Endodermal cell (in vitro differentiated cells): Measurements from ENCODE around the gene UGT3A1. TPM values are rescaled to one million over a fixed set of nuclear protein-coding genes. Genes with fewer than 3 reads are reported as not detected.
"Not testable (repeated sequence)": the region's sequence is repeated elsewhere in the genome, so short reads cannot be mapped to it uniquely, and the experiment has no call there.

Experiments
- DNase-seq: peaks from one replicate; pipeline ENCODE4 v3.0.0-alpha.2; 2017
- H3K27ac ChIP-seq: 2 replicates; pipeline ENCODE4 v1.5.1; 2013; ENCODE audit warnings: mild to moderate bottlenecking, low read depth, low read length, moderate library complexity
- H3K27me3 ChIP-seq: 2 replicates; pipeline ENCODE4 v1.6.1; 2013; ENCODE audit warnings: mild to moderate bottlenecking, low read length, moderate library complexity; ENCODE audit not compliant: insufficient read depth, control insufficient read depth, poor library complexity, severe bottlenecking
- H3K36me3 ChIP-seq: 2 replicates; pipeline ENCODE4 v1.7.0; 2013; ENCODE audit warnings: mild to moderate bottlenecking, low read length, moderate library complexity; ENCODE audit not compliant: control insufficient read depth, insufficient read depth
- H3K4me1 ChIP-seq: one replicate; pipeline ENCODE4 v1.7.0; 2013; ENCODE audit warnings: low read length; ENCODE audit not compliant: control insufficient read depth, insufficient read depth
- H3K4me3 ChIP-seq: 2 replicates; pipeline ENCODE4 v1.5.1; 2013; ENCODE audit warnings: mild to moderate bottlenecking, low read length, moderate library complexity
- H3K9ac ChIP-seq: 2 replicates; pipeline ENCODE4 v1.6.1; 2013; ENCODE audit warnings: mild to moderate bottlenecking, low read length, moderate library complexity; ENCODE audit not compliant: poor library complexity, severe bottlenecking; ENCODE audit errors: extremely low read depth
- H3K9me3 ChIP-seq: 2 replicates; pipeline ENCODE4 v1.6.1; 2013; ENCODE audit warnings: mild to moderate bottlenecking, low read length, moderate library complexity; ENCODE audit not compliant: control insufficient read depth
- H3K27ac Mint-ChIP-seq: 2 replicates; pipeline ENCODE4 v1.8.0; 2020; ENCODE audit warnings: mixed read lengths
- H3K27me3 Mint-ChIP-seq: 2 replicates; pipeline ENCODE4 v1.8.0; 2021; ENCODE audit warnings: mild to moderate bottlenecking, mixed read lengths; ENCODE audit not compliant: insufficient read depth
- H3K36me3 Mint-ChIP-seq: 2 replicates; pipeline ENCODE4 v1.8.0; 2020; ENCODE audit warnings: low read depth, mixed read lengths
- H3K4me1 Mint-ChIP-seq: 2 replicates; pipeline ENCODE4 v1.8.0; 2020; ENCODE audit warnings: mixed read lengths
- H3K4me3 Mint-ChIP-seq: 2 replicates; pipeline ENCODE4 v1.8.0; 2020; ENCODE audit warnings: mild to moderate bottlenecking, moderate library complexity, mixed read lengths
- H3K9me3 Mint-ChIP-seq: 2 replicates; pipeline ENCODE4 v1.8.0; 2020; ENCODE audit warnings: mild to moderate bottlenecking, mixed read lengths
- WGBS, 2 experiments: methylation state at CpG; one replicate each; pipeline versions ENCODE4 v1.1.5 to v1.1.7; 2013; ENCODE audit warnings: missing lambda C conversion rate in 2 of 2, mixed read lengths in 1 of 2; ENCODE audit not compliant: insufficient coverage in 1 of 2, insufficient read length in 1 of 2; 5-methylcytosine and 5-hydroxymethylcytosine counted together
- long read RNA-seq, 4 experiments: library from polyadenylated mRNA in 2 of 4; library from RNA in 1 of 4; library from capped mRNA in 1 of 4; stranded (forward) in 3 of 4; unstranded in 1 of 4; transcript quantifications; one replicate each; pipeline ENCODE4 v2.0.0, GENCODE V29; 2020 to 2021; ENCODE audit warnings: inconsistent platforms in 1 of 4
- polyA plus RNA-seq, 2 experiments: library from polyadenylated mRNA; stranded (reverse); fragments of 50-300 nt; gene quantifications; one replicate each; pipeline ENCODE4 v1.2.3, GENCODE V29; 2013
- total RNA-seq, 2 donors: library from RNA; stranded (reverse); fragmentation: NEBNext Ultra II Directional in 1 of 2; extraction: Animal tissue kit (Norgen Biotek cat#: 25700) in 1 of 2; gene quantifications; 2 replicates in 1 of 2; 3 replicates in 1 of 2; pipeline ENCODE4 v1.2.1, GENCODE V29; 2021
- TF ChIP-seq, protein P1 (sequence below): fragments of 200-600 bp; sonication (generic); conservative IDR thresholded peaks from 2 replicates; pipeline ENCODE4 v1.5.0; 2021; ENCODE audit warnings: antibody characterized with exemption, mild to moderate bottlenecking

UGT3A1 gene, protein sequence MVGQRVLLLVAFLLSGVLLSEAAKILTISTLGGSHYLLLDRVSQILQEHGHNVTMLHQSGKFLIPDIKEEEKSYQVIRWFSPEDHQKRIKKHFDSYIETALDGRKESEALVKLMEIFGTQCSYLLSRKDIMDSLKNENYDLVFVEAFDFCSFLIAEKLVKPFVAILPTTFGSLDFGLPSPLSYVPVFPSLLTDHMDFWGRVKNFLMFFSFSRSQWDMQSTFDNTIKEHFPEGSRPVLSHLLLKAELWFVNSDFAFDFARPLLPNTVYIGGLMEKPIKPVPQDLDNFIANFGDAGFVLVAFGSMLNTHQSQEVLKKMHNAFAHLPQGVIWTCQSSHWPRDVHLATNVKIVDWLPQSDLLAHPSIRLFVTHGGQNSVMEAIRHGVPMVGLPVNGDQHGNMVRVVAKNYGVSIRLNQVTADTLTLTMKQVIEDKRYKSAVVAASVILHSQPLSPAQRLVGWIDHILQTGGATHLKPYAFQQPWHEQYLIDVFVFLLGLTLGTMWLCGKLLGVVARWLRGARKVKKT
- total RNA-seq, result 10 to 100 TPM in 1 of 2 donors, 1 to 10 TPM in 1; 4.7 to 10.6 TPM
- 1.6 TPM for polyA plus RNA-seq (2013, experiment 1 of 2)
- polyA plus RNA-seq (2013, experiment 2 of 2), result 2.3 TPM
- long read RNA-seq, experiment 1, full-length matches to known transcripts, result 1 of 8 reads
- long read RNA-seq, experiment 1, partial matches to known transcripts, result 3 of 8 reads
- long read RNA-seq, experiment 1, other reads (novel, unspliced or antisense), result 4 of 8 reads
- long read RNA-seq, experiment 2, full-length matches to known transcripts, result 17 of 40 reads
- long read RNA-seq, experiment 2, partial matches to known transcripts, result 6 of 40 reads
- long read RNA-seq, experiment 2, other reads (novel, unspliced or antisense), result 17 of 40 reads
- long read RNA-seq, experiment 3, full-length matches to known transcripts, result 16 of 19 reads
- long read RNA-seq, experiment 3, partial matches to known transcripts, result 0 of 19 reads
- long read RNA-seq, experiment 3, other reads (novel, unspliced or antisense), result 3 of 19 reads
- long read RNA-seq, experiment 4, full-length matches to known transcripts, result 1 of 9 reads
- long read RNA-seq, experiment 4, partial matches to known transcripts, result 8 of 9 reads
- long read RNA-seq, experiment 4, other reads (novel, unspliced or antisense), result 0 of 9 reads

DNA sequence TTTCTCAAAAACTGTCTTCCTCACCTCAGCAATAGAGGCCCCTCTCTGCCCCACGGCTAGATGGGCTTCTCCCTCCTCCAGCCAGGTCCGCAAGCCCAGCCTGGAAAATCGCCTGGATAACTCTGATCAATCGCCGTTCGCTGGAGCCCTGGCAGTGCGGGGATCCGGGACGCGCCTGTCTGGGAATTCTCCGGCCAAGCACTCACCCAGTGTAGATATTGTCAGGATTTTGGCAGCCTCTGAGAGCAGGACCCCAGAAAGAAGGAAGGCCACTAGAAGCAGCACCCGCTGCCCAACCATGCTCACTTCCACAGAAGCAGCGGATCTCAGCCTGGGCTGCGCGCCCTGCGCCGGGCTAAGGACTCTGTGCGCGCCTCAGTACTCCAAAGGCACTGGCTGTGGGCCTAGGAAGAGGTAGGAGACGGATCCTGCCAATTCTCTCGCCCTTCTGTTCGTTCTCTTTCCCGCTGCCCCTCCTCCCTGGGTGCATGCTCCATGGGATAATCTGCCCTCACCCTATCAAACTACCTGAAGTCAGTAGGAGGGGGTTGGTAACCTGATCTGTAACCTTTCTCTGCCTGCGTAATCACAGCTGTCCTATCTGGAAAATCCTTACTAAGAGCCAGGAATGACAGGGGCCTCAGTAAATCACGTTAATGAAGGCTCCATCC, at the start of gene UGT3A1:
TSS of gene UGT3A1 (minus strand) at position 450 of the 671 bp plus-strand sequence. CDS start at position 300, 150 bp downstream.
- H3K4me1 ChIP-seq, result no peaks in the 10 kb centered on the region
- H3K9me3 ChIP-seq, result no peaks in the 10 kb centered on the region
- H3K27ac ChIP-seq, result no peak within 1 kb of the TSS
- peak within 1 kb of the TSS; percentile 66 for H3K9ac ChIP-seq
- peak; percentile 94 for DNase-seq
- Mint-ChIP-seq H3K9me3 (no peaks in the 10 kb centered on the region), H3K36me3 (no peaks in the 10 kb centered on the region), H3K27ac (peak within 1 kb of the TSS; percentile 82), H3K4me1 (peaks cover 11% of the 10 kb centered on the region), H3K27me3 (peaks cover 47% of the 10 kb centered on the region), H3K4me3 (peak within 1 kb of the TSS; percentile 71)
- TF ChIP-seq, protein P1, sequence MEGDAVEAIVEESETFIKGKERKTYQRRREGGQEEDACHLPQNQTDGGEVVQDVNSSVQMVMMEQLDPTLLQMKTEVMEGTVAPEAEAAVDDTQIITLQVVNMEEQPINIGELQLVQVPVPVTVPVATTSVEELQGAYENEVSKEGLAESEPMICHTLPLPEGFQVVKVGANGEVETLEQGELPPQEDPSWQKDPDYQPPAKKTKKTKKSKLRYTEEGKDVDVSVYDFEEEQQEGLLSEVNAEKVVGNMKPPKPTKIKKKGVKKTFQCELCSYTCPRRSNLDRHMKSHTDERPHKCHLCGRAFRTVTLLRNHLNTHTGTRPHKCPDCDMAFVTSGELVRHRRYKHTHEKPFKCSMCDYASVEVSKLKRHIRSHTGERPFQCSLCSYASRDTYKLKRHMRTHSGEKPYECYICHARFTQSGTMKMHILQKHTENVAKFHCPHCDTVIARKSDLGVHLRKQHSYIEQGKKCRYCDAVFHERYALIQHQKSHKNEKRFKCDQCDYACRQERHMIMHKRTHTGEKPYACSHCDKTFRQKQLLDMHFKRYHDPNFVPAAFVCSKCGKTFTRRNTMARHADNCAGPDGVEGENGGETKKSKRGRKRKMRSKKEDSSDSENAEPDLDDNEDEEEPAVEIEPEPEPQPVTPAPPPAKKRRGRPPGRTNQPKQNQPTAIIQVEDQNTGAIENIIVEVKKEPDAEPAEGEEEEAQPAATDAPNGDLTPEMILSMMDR, result no peak
- peak within 1 kb of the TSS; percentile 84 for H3K4me3 ChIP-seq
- WGBS, 2 experiments, result 6 to 16% methylated on average over 3 to 25 of the region's 25 CpGs
- peaks cover 17% of the 10 kb centered on the region for H3K27me3 ChIP-seq
- H3K36me3 ChIP-seq, result no peaks in the 10 kb centered on the region

DNA sequence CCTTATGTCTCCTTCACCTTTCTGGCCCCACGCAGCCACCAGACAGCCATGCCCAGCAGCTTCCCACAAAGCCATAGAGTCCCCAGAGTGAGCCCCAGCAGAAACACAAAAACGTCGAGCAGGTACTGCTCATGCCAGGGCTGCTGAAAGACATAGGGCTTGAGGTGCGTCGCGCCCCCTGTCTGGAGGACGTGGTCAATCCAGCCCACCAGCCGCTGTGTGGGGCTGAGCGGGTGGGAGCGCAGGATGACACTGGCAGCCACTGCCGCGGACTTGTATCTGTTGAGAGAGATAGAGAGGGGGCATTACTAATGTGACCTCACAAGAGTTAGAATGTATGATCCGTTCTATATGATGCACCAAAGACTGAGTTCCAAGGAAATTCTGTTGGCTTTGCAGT, 44.5 kb upstream of the UGT3A1 start:
- Mint-ChIP-seq H3K4me1 (peaks cover 24% of the 10 kb centered on the region), H3K36me3 (no peaks in the 10 kb centered on the region), H3K9me3 (no peaks in the 10 kb centered on the region), H3K4me3 (no peak overlapping the region), H3K27me3 (peaks cover 2% of the 10 kb centered on the region), H3K27ac (no peak overlapping the region)
- Histone ChIP-seq H3K9me3 (no peaks in the 10 kb centered on the region), H3K36me3 (no peaks in the 10 kb centered on the region), H3K27me3 (no peaks in the 10 kb centered on the region), H3K9ac (no peak overlapping the region), H3K4me3 (no peak overlapping the region), H3K4me1 (peaks cover 6% of the 10 kb centered on the region), H3K27ac (no peak overlapping the region)
- TF ChIP-seq, protein P1, result peak; percentile 11
- WGBS, 2 experiments, result 92 to 95% methylated on average over 11 to 13 of the region's 13 CpGs
- DNase-seq, result no peak

DNA sequence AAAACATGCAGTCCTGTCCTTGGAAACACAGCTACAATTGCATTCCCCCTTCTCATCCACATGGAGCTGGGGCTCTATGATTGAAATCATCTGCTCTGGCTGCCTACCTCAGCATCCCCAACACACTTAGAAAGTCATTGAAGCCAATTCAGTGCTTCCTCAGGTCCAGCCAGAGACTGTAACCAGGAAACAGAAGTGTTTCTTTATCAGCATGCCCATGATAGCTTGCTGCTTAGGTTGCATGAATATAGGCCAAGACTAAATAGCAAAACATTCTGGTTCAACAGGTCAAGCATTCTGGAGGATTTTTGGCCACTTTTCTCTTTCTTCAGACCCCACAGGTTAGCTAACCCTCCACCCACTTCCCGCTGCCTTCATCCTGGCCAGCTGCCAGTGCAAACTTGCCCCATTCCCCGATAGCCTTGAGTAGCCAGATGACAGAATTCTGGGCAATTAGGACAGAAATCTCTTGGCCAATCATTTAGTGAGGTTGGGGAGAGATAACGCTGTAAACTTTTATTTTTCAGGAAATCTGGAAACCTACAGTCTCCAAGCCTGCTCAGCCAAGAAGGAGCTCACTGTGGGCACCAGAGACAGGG, 43.4 kb upstream of the UGT3A1 start:
- H3K4me3 ChIP-seq, H3K9me3 Mint-ChIP-seq, H3K4me1 ChIP-seq, H3K36me3 Mint-ChIP-seq, H3K27me3 Mint-ChIP-seq, H3K9ac ChIP-seq, H3K9me3 ChIP-seq, DNase-seq, H3K4me3 Mint-ChIP-seq, H3K27me3 ChIP-seq, H3K27ac Mint-ChIP-seq, H3K36me3 ChIP-seq, H3K27ac ChIP-seq: not testable (repeated sequence)
- 99 to 100% methylated on average over 1 to 3 of the region's 3 CpGs for WGBS, 2 experiments
- H3K4me1 Mint-ChIP-seq, result peaks cover 17% of the 10 kb centered on the region
